ENCODE measurements around the gene DDC.
A peak's percentile ranks its signal among the peaks of the same experiment; 100 is the strongest.
"Not testable (repeated sequence)": the region's sequence is repeated elsewhere in the genome, so short reads cannot be mapped to it uniquely, and the experiment has no call there.

The DDC gene

DNA sequence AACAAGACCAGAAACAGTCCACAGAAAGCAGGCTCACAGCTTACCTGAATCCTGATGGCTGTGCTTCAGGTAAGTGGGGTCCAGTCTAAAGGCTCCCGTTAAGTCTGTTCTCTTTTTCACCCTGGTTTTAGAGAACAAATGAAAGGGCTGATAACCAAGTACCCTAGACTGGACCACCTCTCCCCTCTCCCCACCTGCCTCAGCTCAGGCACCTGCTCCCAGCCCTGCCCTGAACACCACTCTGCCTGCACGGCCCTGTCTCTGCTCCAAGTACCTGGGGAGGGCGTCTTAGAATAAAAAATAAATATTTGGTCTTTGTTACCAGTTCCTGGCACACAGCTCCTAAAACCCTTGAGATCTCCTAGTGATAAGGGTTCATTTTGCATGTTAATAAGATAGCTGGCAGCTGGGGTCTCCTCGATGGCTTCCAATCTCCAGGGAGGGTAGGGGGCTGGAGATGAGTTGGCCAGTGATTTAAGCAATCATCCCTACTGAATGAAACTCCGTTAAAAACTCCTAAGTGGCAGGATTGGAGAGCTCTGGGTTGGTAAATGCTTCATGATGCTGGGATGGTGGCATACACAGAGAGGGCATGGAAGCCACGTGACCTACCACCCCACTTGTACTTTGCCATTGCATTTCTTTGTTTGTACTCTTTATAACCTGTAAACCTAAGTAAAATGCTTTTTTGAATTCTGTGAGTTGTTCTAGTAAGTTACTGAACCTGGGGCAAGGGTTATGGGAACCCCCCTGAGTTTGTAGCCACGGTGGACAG, 85.3 kb downstream of the DDC start:
- DNase-seq = no peak

- DNase-seq = no peak
These were observed 87.6 kb downstream of the DDC start for GRCh38 chr7:50477640-50478039.

GRCh38 chr7:50476953-50477625, 88.1 kb downstream of the DDC start:
- DNase-seq = no peak

- peak; percentile 57 for DNase-seq
These were observed 89.9 kb downstream of the DDC start for GRCh38 chr7:50475340-50475739.

DNA sequence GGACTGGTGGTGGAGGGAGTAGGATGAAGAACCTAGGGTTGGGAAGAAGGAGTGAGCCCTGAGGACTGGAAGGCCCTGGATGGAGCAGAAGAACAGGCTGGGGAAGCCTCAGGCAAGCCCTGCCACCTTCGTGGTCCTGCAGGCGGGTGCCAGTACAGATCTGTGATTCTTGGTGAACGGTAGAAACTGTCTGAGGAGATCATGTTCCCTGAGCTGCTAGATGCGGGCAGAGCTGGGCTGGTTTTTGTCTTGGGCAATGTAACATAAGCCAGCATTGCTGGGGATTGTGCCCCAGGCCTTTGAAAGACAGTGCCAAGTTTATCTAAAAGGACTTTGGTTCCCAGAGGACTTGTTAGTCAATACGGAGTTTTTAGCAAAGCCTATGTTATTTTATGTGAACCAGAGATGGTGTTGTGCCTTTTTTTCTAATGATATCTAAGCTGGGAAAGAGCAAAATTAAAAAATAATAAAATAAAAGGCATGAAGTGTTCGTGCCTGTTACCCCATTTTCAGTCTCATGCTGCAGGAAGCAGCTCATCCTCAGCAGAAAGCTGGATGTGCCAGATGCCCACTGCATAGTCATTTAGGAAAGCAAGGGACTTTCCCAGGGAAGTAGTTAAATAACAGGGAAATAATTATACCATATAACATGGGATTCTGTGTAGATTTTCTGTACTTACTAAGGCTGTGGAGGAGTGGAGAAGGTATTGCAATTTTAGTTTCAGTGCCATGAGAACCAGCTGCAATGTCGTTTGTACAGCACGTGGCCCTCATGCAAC, 90.6 kb downstream of the DDC start:
- DNase-seq = no peak

GRCh38 chr7:50473531-50473930, 91.7 kb downstream of the DDC start:
- no peak for DNase-seq

- no peak for DNase-seq
These were observed 92.8 kb downstream of the DDC start for GRCh38 chr7:50472427-50472826.

DNA sequence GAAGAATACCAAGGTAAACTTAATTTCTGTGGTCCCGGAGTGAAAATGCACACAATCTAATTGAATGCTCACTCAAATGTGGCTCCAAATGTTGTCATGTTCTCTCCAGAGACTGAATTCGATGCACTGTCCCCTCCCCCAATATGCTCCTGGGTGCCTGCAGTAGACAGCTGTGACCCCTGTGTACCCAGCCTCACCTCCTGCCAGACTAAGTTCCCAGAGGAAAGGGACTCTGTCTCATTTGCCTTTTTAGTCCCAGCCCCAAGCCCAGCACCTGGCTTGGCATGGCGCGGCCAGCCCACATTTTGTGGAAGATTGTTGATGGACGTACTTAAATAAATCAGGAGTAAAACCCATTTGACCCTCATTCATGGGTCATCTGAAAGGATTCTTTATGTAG, 93.2 kb downstream of the DDC start:
- no peak for DNase-seq

DNA sequence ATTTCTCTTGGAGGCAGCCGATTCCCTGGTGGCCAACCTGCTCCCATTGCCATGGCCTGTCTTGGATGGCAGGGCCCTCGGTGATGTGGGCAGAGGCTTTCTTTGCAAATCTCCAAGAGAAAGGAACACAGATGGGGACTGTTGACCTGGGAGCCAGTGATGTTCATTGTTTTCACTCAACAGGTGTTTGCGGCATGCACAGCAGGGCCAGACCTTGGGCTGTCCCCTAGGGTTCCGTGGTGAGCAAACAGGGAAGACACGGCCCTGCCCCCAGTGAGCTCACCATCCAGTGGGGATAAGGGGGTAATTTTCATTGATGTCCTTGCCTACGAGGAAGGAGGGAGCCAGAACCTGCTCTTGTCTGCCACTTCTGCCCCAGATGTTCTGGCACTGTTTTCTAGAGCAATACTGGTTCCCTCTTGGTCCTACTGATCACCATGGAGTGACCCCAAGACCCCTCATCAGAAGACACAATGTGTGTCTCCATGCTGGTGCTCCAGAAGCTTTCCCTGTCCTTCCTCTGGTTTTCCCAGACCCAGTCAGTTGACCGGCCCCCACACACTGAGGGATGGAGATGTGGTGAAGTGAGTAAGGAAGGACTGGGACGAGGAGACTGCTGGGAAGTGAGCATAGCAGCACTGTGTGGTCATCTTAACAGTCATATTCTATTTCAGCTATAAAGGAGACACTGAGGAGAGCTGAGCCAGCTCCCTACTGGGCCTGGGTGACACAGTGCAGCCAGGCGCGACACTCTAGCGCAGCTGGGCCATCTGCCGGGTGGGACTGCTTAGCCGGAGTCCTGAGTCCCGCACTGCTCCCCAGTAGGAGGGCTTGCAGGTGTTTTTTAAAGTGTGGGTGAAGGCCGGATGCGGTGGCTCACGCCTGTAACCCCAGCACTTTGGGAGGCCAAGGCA, 94.7 kb downstream of the DDC start:
- DNase-seq = no peak

- no peak for DNase-seq
These were observed 96.0 kb downstream of the DDC start for GRCh38 chr7:50469181-50469580.

- DNase-seq = peak; percentile 92
These were observed 97.2 kb downstream of the DDC start for GRCh38 chr7:50467817-50468610.

GRCh38 chr7:50466815-50467585, 98.2 kb downstream of the DDC start:
- no peak for DNase-seq

DNA sequence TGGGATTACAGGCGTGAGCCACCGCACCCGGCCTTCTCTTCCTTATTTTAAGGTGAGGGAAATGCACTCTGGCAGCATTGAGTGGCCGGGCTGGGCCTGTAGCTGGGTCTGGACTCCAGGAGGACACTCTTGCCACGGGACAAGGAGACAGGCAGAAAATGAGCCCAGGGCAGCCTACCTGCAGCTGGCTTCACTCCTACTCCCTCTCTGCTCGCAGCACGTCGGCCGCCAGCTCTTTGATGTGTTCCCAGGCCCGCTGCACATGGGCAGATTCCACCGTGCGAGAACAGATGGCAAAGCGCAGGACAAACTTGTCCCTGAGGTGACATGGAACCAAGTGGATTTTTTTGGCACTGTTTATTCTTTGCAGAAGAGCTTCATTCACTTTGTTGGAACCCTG, 102.2 kb downstream of the DDC start:
- DNase-seq = no peak

- DNase-seq = no peak
These were observed 102.8 kb downstream of the DDC start for GRCh38 chr7:50462361-50462760.

- no peak for DNase-seq
These were observed 103.5 kb downstream of the DDC start for GRCh38 chr7:50461695-50462094.

GRCh38 chr7:50459183-50459582, 106.0 kb downstream of the DDC start:
- not testable (repeated sequence) for DNase-seq

GRCh38 chr7:50458651-50459050, 106.6 kb downstream of the DDC start:
- DNase-seq = not testable (repeated sequence)

- DNase-seq = no peak
These were observed 108.7 kb downstream of the DDC start for GRCh38 chr7:50456371-50457123.

DNA sequence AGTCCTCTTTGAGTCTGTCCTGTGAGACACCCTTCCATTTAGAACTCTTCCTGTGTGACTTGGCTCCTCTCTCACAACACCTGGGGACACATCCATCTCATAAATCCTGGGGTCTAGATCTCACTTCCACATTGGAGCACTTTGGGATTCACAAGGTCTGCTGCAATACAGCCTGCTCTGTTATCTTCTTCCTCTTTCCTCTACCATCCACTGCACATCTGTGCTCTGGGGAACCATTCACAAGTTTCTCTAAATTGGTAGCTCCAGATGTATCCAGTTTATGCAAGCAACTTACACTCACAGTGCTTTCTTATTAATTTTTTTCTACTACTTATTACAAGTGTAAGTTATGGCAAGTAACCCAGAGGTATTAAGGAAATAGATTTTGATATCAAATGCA, 109.5 kb downstream of the DDC start:
- DNase-seq = no peak

DNA sequence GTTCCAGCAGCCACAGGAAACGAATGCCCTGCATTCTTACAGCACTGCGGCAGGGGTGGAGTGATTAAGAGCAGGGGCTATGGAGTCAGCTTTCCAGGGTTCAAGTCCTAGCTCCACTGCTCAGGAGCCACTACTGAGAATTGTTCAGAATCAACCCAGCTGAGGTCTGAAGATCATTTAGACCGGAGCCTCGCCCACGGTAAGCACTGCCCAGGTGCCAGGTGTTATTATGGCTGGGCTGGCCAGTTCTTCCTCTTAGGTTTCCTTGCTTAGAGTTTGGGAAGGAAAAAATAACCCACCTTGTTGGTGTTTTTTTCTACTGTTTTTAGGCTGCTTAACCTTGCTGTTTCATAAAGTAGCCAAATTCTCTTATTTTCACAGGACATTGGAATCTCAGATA, 110.2 kb downstream of the DDC start:
- DNase-seq = no peak

Data from COR-L47 (cell line).